WTC11 (cell line): Measurements from ENCODE around the gene IER2.

Source experiments
- CTCF ChIP-seq: fragments of 200-600 bp; IDR thresholded peaks from 2 replicates; pipeline ENCODE4 v1.8.0; 2022; ENCODE audit warnings: antibody characterized with exemption
- ETV6 ChIP-seq: sonication (generic); formaldehyde crosslinking; IDR thresholded peaks from 2 replicates; pipeline ENCODE4 v1.8.1; 2022; ENCODE audit warnings: mild to moderate bottlenecking, missing genetic modification reagents
- MAX ChIP-seq: sonication (generic); formaldehyde crosslinking; IDR thresholded peaks from 2 replicates; pipeline ENCODE4 v1.8.0; 2022; ENCODE audit warnings: mild to moderate bottlenecking, missing genetic modification reagents
- NFE2L1 ChIP-seq: sonication (generic); formaldehyde crosslinking; IDR thresholded peaks from 2 replicates; pipeline ENCODE4 v1.8.1; 2023; ENCODE audit warnings: missing genetic modification reagents
- RELA ChIP-seq: sonication (generic); formaldehyde crosslinking; IDR thresholded peaks from 2 replicates; pipeline ENCODE4 v1.8.1; 2022; ENCODE audit warnings: missing genetic modification reagents, mild to moderate bottlenecking, borderline replicate concordance
- SP1 ChIP-seq: sonication (generic); formaldehyde crosslinking; conservative IDR thresholded peaks from 2 replicates; pipeline ENCODE4 v1.8.1; 2022; ENCODE audit warnings: missing genetic modification reagents
- TCF7 ChIP-seq: sonication (generic); formaldehyde crosslinking; IDR thresholded peaks from 2 replicates; pipeline ENCODE4 v1.8.0; 2022; ENCODE audit warnings: mild to moderate bottlenecking, low read depth, missing genetic modification reagents, moderate library complexity
- ZBTB21 ChIP-seq: sonication (generic); formaldehyde crosslinking; IDR thresholded peaks from 2 replicates; pipeline ENCODE4 v1.8.1; 2023; ENCODE audit warnings: mild to moderate bottlenecking, missing genetic modification reagents, borderline replicate concordance
- ZMAT4 ChIP-seq: fragments of 250-450 bp; sonication (Bioruptor Pico); IDR thresholded peaks from 2 replicates; pipeline ENCODE4 v1.9.0; 2021; ENCODE audit warnings: mild to moderate bottlenecking
- ZNF671 ChIP-seq: fragments of 250-450 bp; sonication (Bioruptor Pico); IDR thresholded peaks from 2 replicates; pipeline ENCODE4 v1.8.0; 2021; ENCODE audit warnings: mild to moderate bottlenecking
- ZSCAN18 ChIP-seq: fragments of 250-450 bp; sonication (Bioruptor Pico); IDR thresholded peaks from 2 replicates; pipeline ENCODE4 v2.1.2; 2022; ENCODE audit warnings: mild to moderate bottlenecking, moderate library complexity

GRCh38 chr19:13133241-13133870, 16.9 kb upstream of the IER2 start:
- TF ChIP-seq ZBTB21 (no peak), SP1 (CRISPR knock-in tag) (no peak), CTCF (no peak), MAX (CRISPR knock-in tag) (no peak), ETV6 (CRISPR knock-in tag) (no peak), NFE2L1 (CRISPR knock-in tag) (no peak), ZNF671 (CRISPR knock-in tag) (no peak), RELA (CRISPR knock-in tag) (no peak), ZSCAN18 (CRISPR knock-in tag) (no peak), ZMAT4 (CRISPR knock-in tag) (no peak), TCF7 (CRISPR knock-in tag) (no peak)
